Muscle of leg (tissue), 9 donors: Measurements from ENCODE around the gene ULBP3. TPM values are rescaled to one million over a fixed set of nuclear protein-coding genes. Genes with fewer than 3 reads are reported as not detected.

ENCODE experiments used
- polyA plus RNA-seq, 8 donors: library from polyadenylated mRNA; unstranded; fragments of 120-200 nt; gene quantifications; one replicate each; pipeline versions ENCODE4 v1.2.1 to v1.2.3, GENCODE V29; 2013; ENCODE audit warnings: inconsistent platforms in 1 of 8, low replicate concordance in 1 of 8; ENCODE audit not compliant: insufficient read length in 8 of 8, insufficient read depth in 1 of 8
- total RNA-seq: library from RNA; stranded (reverse); fragments of 120-200 nt; gene quantifications from one replicate; pipeline ENCODE4 v1.2.4, GENCODE V29; 2013

The ULBP3 gene
- total and polyA plus RNA-seq, 9 donors, result 1.5 to 3.9 (median 2.6) TPM

Other genes with a start within 250 kb of the ULBP3 start
- 16.0 TPM for gene LRP11, start 204.8 kb downstream of the ULBP3 start, total RNA-seq
- 10 to 100 TPM; 17.0 to 29.5 (median 23.2) TPM for gene LRP11, start 204.8 kb downstream of the ULBP3 start, polyA plus RNA-seq
- 0.89 TPM for gene RAET1E, start 171.0 kb downstream of the ULBP3 start, total RNA-seq
- gene RAET1E, start 171.0 kb downstream of the ULBP3 start, polyA plus RNA-seq, result 1 to 10 TPM in 3 of 8 donors, under 1 TPM in 5; 0.35 to 3.4 (median 0.89) TPM
- 0.09 TPM for gene RAET1G, start 146.0 kb downstream of the ULBP3 start, total RNA-seq
- under 1 TPM in 7 of 8 donors, not detected in 1; 0.13 to 0.27 (median 0.19) TPM for gene RAET1G, start 146.0 kb downstream of the ULBP3 start, polyA plus RNA-seq
- 0.27 TPM for gene ULBP2, start 127.1 kb downstream of the ULBP3 start, total RNA-seq
- under 1 TPM in 7 of 8 donors, not detected in 1; 0.23 to 0.53 (median 0.29) TPM for gene ULBP2, start 127.1 kb downstream of the ULBP3 start, polyA plus RNA-seq
- 0.13 TPM for gene ULBP1, start 105.2 kb downstream of the ULBP3 start, total RNA-seq
- under 1 TPM; 0.25 to 0.71 (median 0.39) TPM for gene ULBP1, start 105.2 kb downstream of the ULBP3 start, polyA plus RNA-seq
- not detected for gene RAET1L, start 43.6 kb downstream of the ULBP3 start, total RNA-seq
- under 1 TPM in 2 of 8 donors, not detected in 6; 0.14 to 0.37 TPM for gene RAET1L, start 43.6 kb downstream of the ULBP3 start, polyA plus RNA-seq
- 30.2 TPM for gene PPP1R14C, start 73.9 kb upstream of the ULBP3 start, total RNA-seq
- gene PPP1R14C, start 73.9 kb upstream of the ULBP3 start, polyA plus RNA-seq, result 10 to 100 TPM; 25.3 to 47.3 (median 37.6) TPM